ENCODE measurements around the gene ENO4. TPM values are rescaled to one million over a fixed set of nuclear protein-coding genes. Genes with fewer than 3 reads are reported as not detected.

ENO4 gene
- total RNA-seq, 1 donor from 2014 or later: 0.46 TPM

Other genes with a start within 250 kb of the ENO4 start
- not detected for gene PNLIPRP2, start 228.5 kb upstream of the ENO4 start, total RNA-seq
- 15.9 TPM for gene HSPA12A, start 106.9 kb upstream of the ENO4 start, total RNA-seq
- 2.6 TPM for gene SHTN1, start 155.7 kb downstream of the ENO4 start, total RNA-seq

Measured in Right ventricle myocardium superior (tissue), 1 donor.